Skin of body (tissue), 2 donors: ENCODE results near the gene TBCCD1. TPM values are rescaled to one million over a fixed set of nuclear protein-coding genes. Genes with fewer than 3 reads are reported as not detected.
"Not testable (repeated sequence)": the region's sequence is repeated elsewhere in the genome, so short reads cannot be mapped to it uniquely, and the experiment has no call there.

Experiments
- DNase-seq: peaks from one replicate; lab custom pipeline; 2025; lab: John Stamatoyannopoulos, UW
- total RNA-seq: library from RNA; depleted of rRNA; stranded (reverse); fragments of >200 nt; gene quantifications from one replicate; pipeline ENCODE4 v1.2.3, GENCODE V29; 2014

TBCCD1 gene
- total RNA-seq, 1 donor from 2014 or later = 13.9 TPM

- no peak for DNase-seq
Measured at GRCh38 chr3:186596568-186597287, 29.6 kb upstream of the TBCCD1 start.

- DNase-seq = no peak
Measured at GRCh38 chr3:186594591-186595113, 27.5 kb upstream of the TBCCD1 start.

GRCh38 chr3:186593862-186594261, 26.7 kb upstream of the TBCCD1 start:
- no peak for DNase-seq

GRCh38 chr3:186592682-186593081, 25.5 kb upstream of the TBCCD1 start:
- no peak for DNase-seq

- no peak for DNase-seq
Measured at GRCh38 chr3:186590580-186591295, 23.6 kb upstream of the TBCCD1 start.

GRCh38 chr3:186589856-186590579, 22.9 kb upstream of the TBCCD1 start:
- DNase-seq = no peak

GRCh38 chr3:186589121-186589520, 22.0 kb upstream of the TBCCD1 start:
- DNase-seq = no peak

GRCh38 chr3:186588632-186589031, 21.5 kb upstream of the TBCCD1 start:
- no peak for DNase-seq

GRCh38 chr3:186587183-186587582, 20.0 kb upstream of the TBCCD1 start:
- DNase-seq = no peak

GRCh38 chr3:186586245-186586644, 19.1 kb upstream of the TBCCD1 start:
- DNase-seq = not testable (repeated sequence)

- DNase-seq = no peak
Measured at GRCh38 chr3:186583831-186584230, 16.7 kb upstream of the TBCCD1 start.

- no peak for DNase-seq
Measured at GRCh38 chr3:186582541-186582940, 15.4 kb upstream of the TBCCD1 start.

- no peak for DNase-seq
Measured at GRCh38 chr3:186580785-186581184, 13.6 kb upstream of the TBCCD1 start.

GRCh38 chr3:186577521-186577920, 10.4 kb upstream of the TBCCD1 start:
- DNase-seq = no peak

- no peak for DNase-seq
Measured at GRCh38 chr3:186571644-186572013, 4.5 kb upstream of the TBCCD1 start.

GRCh38 chr3:186570941-186571643, 4.0 kb upstream of the TBCCD1 start:
- DNase-seq = no peak

- DNase-seq = peak; percentile 100
Measured at GRCh38 chr3:186570096-186570940, 3.2 kb upstream of the TBCCD1 start, which contains the start of gene DNAJB11. Gene DNAJB11 (plus strand): TSS chr3:186570720. CDS start chr3:186570898, 178 bp downstream.

GRCh38 chr3:186569779-186570095, 2.6 kb upstream of the TBCCD1 start:
- DNase-seq = no peak

GRCh38 chr3:186569361-186569760, 2.2 kb upstream of the TBCCD1 start:
- DNase-seq = not testable (repeated sequence)

GRCh38 chr3:186566772-186567071, 417 bp downstream of the TBCCD1 start:
- DNase-seq = no peak

- no peak for DNase-seq
Measured at GRCh38 chr3:186564586-186564985, 2.6 kb downstream of the TBCCD1 start.
